ENCODE measurements around the gene AVPR1A. TPM values are rescaled to one million over a fixed set of nuclear protein-coding genes. Genes with fewer than 3 reads are reported as not detected.

Gene AVPR1A
- total RNA-seq, 1 donor from 2014 or later = not detected

- Mint-ChIP-seq H3K9me3 (no peaks in the 10 kb centered on the region), H3K27ac (no peak overlapping the region), H3K27me3 (ENCODE audit: low read depth) (peaks cover 17% of the 10 kb centered on the region), H3K36me3 (ENCODE audit: low read depth) (no peaks in the 10 kb centered on the region), H3K4me1 (ENCODE audit: low read depth) (no peaks in the 10 kb centered on the region), H3K4me3 (ENCODE audit: low read depth) (no peak overlapping the region)
- intact Hi-C loops (cut with micrococcal nuclease) = no loop called here
- DNase-seq (ENCODE audit: low spot score) = no peak
These were observed 6.4 kb downstream of the AVPR1A start for GRCh38 chr12:63144556-63144955.

GRCh38 chr12:63138488-63138887 is 12.5 kb downstream of the AVPR1A start:
- H3K36me3 Mint-ChIP-seq (ENCODE audit: low read depth) = no peaks in the 10 kb centered on the region
- H3K27me3 Mint-ChIP-seq (ENCODE audit: low read depth) = no peaks in the 10 kb centered on the region
- H3K27ac Mint-ChIP-seq = no peak overlapping the region
- H3K9me3 Mint-ChIP-seq = no peaks in the 10 kb centered on the region
- no peak overlapping the region for H3K4me3 Mint-ChIP-seq (ENCODE audit: low read depth)
- no peak for DNase-seq (ENCODE audit: low spot score)
- intact Hi-C loops (cut with micrococcal nuclease) = no loop called here
- H3K4me1 Mint-ChIP-seq (ENCODE audit: low read depth) = no peaks in the 10 kb centered on the region

DNA sequence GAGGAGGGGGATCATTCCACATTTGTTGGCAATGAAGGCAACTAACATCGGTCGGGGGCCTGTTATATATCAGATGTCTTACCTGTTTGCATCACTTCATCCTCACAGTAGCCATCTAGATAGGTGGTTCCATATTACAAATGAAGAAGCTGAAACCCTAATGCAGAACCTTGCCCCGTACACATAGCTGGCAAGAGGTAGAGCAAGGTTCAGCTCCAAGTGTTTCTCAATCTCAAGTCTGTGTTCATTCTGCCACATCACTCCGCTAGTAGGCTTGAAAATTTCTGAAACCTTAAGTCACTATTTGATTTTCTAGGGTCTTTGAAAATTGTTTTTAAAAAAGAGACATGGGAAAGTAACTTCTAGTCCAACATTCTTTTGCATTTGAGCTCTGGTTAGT is 17.0 kb downstream of the AVPR1A start:
- intact Hi-C loops (cut with micrococcal nuclease) = no loop called here
- H3K36me3 Mint-ChIP-seq (ENCODE audit: low read depth) = no peaks in the 10 kb centered on the region

GRCh38 chr12:63132201-63132600 is 18.8 kb downstream of the AVPR1A start:
- no peaks in the 10 kb centered on the region for H3K36me3 Mint-ChIP-seq (ENCODE audit: low read depth)
- H3K4me3 Mint-ChIP-seq (ENCODE audit: low read depth) = no peak overlapping the region
- intact Hi-C loops (cut with micrococcal nuclease) = no loop called here
- H3K27me3 Mint-ChIP-seq (ENCODE audit: low read depth) = no peaks in the 10 kb centered on the region
- H3K9me3 Mint-ChIP-seq = no peaks in the 10 kb centered on the region
- no peak for DNase-seq (ENCODE audit: low spot score)
- H3K4me1 Mint-ChIP-seq (ENCODE audit: low read depth) = no peaks in the 10 kb centered on the region
- H3K27ac Mint-ChIP-seq = no peak overlapping the region

More for the DNA sequence above, 17.0 kb downstream of the AVPR1A start:
- Mint-ChIP-seq H3K27ac (no peak overlapping the region), H3K4me3 (ENCODE audit: low read depth) (no peak overlapping the region), H3K9me3 (no peaks in the 10 kb centered on the region), H3K27me3 (ENCODE audit: low read depth) (no peaks in the 10 kb centered on the region), H3K4me1 (ENCODE audit: low read depth) (no peaks in the 10 kb centered on the region)
- no peak for DNase-seq (ENCODE audit: low spot score)

DNA sequence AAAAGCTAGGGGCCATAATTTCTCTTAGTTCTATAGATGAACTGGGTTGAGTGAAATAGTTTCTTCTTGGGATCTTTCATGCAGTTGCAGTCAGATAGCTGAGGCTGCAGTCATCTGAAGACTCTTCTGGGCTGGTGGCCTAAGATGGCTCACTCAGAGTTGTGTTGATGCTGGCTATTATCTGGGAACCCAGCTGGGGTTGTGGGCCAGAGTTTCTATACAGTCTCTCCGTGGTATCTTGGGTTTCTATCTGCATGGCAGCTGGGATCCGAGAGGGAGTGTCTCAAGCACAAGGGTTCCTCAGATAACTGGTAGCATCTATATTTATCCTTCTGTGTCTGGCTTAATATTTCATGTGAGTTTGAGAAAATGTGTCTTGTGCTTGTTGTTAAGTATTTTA is 21.1 kb downstream of the AVPR1A start:
- H3K27ac Mint-ChIP-seq = no peak overlapping the region
- H3K9me3 Mint-ChIP-seq = no peaks in the 10 kb centered on the region
- no peaks in the 10 kb centered on the region for H3K27me3 Mint-ChIP-seq (ENCODE audit: low read depth)
- intact Hi-C loops (cut with micrococcal nuclease) = no loop called here
- no peak overlapping the region for H3K4me3 Mint-ChIP-seq (ENCODE audit: low read depth)
- H3K36me3 Mint-ChIP-seq (ENCODE audit: low read depth) = no peaks in the 10 kb centered on the region
- no peak for DNase-seq (ENCODE audit: low spot score)
- H3K4me1 Mint-ChIP-seq (ENCODE audit: low read depth) = no peaks in the 10 kb centered on the region

- no peaks in the 10 kb centered on the region for H3K4me1 Mint-ChIP-seq (ENCODE audit: low read depth)
- H3K36me3 Mint-ChIP-seq (ENCODE audit: low read depth) = no peaks in the 10 kb centered on the region
- no peak overlapping the region for H3K4me3 Mint-ChIP-seq (ENCODE audit: low read depth)
- intact Hi-C loops (cut with micrococcal nuclease) = no loop called here
- H3K9me3 Mint-ChIP-seq = no peaks in the 10 kb centered on the region
- H3K27me3 Mint-ChIP-seq (ENCODE audit: low read depth) = no peaks in the 10 kb centered on the region
- no peak for DNase-seq (ENCODE audit: low spot score)
- no peak overlapping the region for H3K27ac Mint-ChIP-seq
These were observed 26.2 kb downstream of the AVPR1A start for GRCh38 chr12:63124778-63125177.

- no peaks in the 10 kb centered on the region for H3K36me3 Mint-ChIP-seq (ENCODE audit: low read depth)
- DNase-seq (ENCODE audit: low spot score) = no peak
- H3K27me3 Mint-ChIP-seq (ENCODE audit: low read depth) = no peaks in the 10 kb centered on the region
- H3K4me1 Mint-ChIP-seq (ENCODE audit: low read depth) = no peaks in the 10 kb centered on the region
- intact Hi-C loops (cut with micrococcal nuclease) = no loop called here
- H3K27ac Mint-ChIP-seq = no peak overlapping the region
- H3K4me3 Mint-ChIP-seq (ENCODE audit: low read depth) = no peak overlapping the region
- no peaks in the 10 kb centered on the region for H3K9me3 Mint-ChIP-seq
These were observed 47.4 kb downstream of the AVPR1A start for GRCh38 chr12:63103494-63104131.

GRCh38 chr12:63101920-63102319 is 49.1 kb downstream of the AVPR1A start:
- intact Hi-C loops (cut with micrococcal nuclease) = no loop called here
- H3K9me3 Mint-ChIP-seq = no peaks in the 10 kb centered on the region
- H3K27ac Mint-ChIP-seq = no peak overlapping the region
- H3K4me1 Mint-ChIP-seq (ENCODE audit: low read depth) = no peaks in the 10 kb centered on the region
- no peaks in the 10 kb centered on the region for H3K27me3 Mint-ChIP-seq (ENCODE audit: low read depth)
- no peak overlapping the region for H3K4me3 Mint-ChIP-seq (ENCODE audit: low read depth)
- DNase-seq (ENCODE audit: low spot score) = no peak
- no peaks in the 10 kb centered on the region for H3K36me3 Mint-ChIP-seq (ENCODE audit: low read depth)

DNA sequence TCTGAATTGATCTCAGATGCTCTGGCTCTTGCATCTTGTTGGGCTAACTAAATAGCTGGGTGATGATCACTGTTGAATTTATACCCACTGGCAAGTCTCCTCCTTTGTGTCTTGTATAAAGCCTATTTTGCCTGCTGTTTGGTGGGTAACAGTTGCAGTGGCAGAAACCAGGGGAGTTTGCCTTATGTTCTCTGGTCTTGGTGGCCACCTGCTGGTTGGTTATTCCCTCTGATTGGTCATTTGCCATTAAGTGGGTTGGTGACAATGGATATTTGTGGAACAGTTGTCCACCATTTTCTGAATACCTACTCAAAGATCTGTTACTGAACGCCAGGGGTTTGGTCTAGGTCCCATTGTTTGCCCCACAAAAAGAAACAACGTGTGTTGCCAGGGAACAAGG is 52.1 kb downstream of the AVPR1A start:
- H3K4me3 Mint-ChIP-seq (ENCODE audit: low read depth) = no peak overlapping the region
- no peak for DNase-seq (ENCODE audit: low spot score)
- H3K27me3 Mint-ChIP-seq (ENCODE audit: low read depth) = no peaks in the 10 kb centered on the region
- H3K4me1 Mint-ChIP-seq (ENCODE audit: low read depth) = no peaks in the 10 kb centered on the region
- no peak overlapping the region for H3K27ac Mint-ChIP-seq
- no peaks in the 10 kb centered on the region for H3K9me3 Mint-ChIP-seq
- intact Hi-C loops (cut with micrococcal nuclease) = no loop called here
- no peaks in the 10 kb centered on the region for H3K36me3 Mint-ChIP-seq (ENCODE audit: low read depth)

DNA sequence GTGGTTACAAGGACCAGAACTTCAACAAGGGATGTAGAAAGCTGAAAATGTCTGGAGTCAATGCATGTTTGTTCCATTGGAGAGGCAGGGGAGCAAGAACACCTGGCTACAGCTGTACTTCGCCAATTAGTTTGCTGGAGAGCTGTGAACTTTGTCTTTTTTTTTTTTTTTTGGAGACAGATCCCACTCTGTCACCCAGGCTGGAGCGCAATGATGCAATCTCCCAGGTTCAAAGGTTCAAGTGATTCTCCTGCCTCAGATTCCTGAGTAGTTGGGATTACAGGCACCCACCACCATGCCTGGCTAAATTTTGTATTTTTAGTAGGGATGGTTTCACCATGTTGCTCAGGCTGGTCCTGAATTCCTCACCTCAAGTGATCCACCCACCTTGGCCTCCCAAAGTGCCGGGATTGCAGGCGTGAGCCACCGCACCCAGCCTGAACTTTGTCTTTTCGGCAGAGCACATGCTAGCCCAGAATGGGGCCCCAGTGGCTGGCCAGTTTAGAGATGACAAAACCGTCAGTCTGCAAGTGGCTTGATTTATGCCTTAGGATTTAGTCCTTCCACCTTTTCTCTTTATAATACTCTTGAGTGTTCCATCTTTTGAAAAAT is 55.5 kb downstream of the AVPR1A start:
- Mint-ChIP-seq H3K9me3 (no peaks in the 10 kb centered on the region), H3K27ac (no peak overlapping the region), H3K4me3 (ENCODE audit: low read depth) (no peak overlapping the region), H3K36me3 (ENCODE audit: low read depth) (no peaks in the 10 kb centered on the region), H3K27me3 (ENCODE audit: low read depth) (no peaks in the 10 kb centered on the region), H3K4me1 (ENCODE audit: low read depth) (no peaks in the 10 kb centered on the region)
- intact Hi-C loops (cut with micrococcal nuclease) = no loop called here
- DNase-seq (ENCODE audit: low spot score) = no peak

GRCh38 chr12:63093711-63094110 is 57.3 kb downstream of the AVPR1A start:
- Mint-ChIP-seq H3K4me1 (ENCODE audit: low read depth) (no peaks in the 10 kb centered on the region), H3K36me3 (ENCODE audit: low read depth) (no peaks in the 10 kb centered on the region), H3K9me3 (no peaks in the 10 kb centered on the region), H3K4me3 (ENCODE audit: low read depth) (no peak overlapping the region), H3K27me3 (ENCODE audit: low read depth) (no peaks in the 10 kb centered on the region), H3K27ac (no peak overlapping the region)
- DNase-seq (ENCODE audit: low spot score) = no peak
- intact Hi-C loops (cut with micrococcal nuclease) = no loop called here

GRCh38 chr12:63093084-63093483 is 57.9 kb downstream of the AVPR1A start:
- Mint-ChIP-seq H3K4me3 (ENCODE audit: low read depth) (no peak overlapping the region), H3K27me3 (ENCODE audit: low read depth) (no peaks in the 10 kb centered on the region), H3K4me1 (ENCODE audit: low read depth) (no peaks in the 10 kb centered on the region), H3K27ac (no peak overlapping the region), H3K36me3 (ENCODE audit: low read depth) (no peaks in the 10 kb centered on the region), H3K9me3 (no peaks in the 10 kb centered on the region)
- intact Hi-C loops (cut with micrococcal nuclease) = no loop called here
- DNase-seq (ENCODE audit: low spot score) = no peak

Measured in activated T-helper 2 cell treated with anti-CD3 and anti-CD28 coated beads, Interferon-gamma antibody, Interleukin-2, Interleukin-4, amounts not matched to agents 10 μg/mL and 5 μg/mL and 100 μg/mL, durations not matched to agents 14 hours and 24 hours and 36 hours (primary cell).